Lower lobe of right lung (tissue), 2 donors: ENCODE data around the gene RAB24. TPM values are rescaled to one million over a fixed set of nuclear protein-coding genes. Genes with fewer than 3 reads are reported as not detected.
A peak's percentile ranks its signal among the peaks of the same experiment; 100 is the strongest.

ENCODE experiments used
- ATAC-seq, 2 donors: fragments of 200-7000 bp; cut with Tn5 transposase; one replicate each; pipeline ENCODE4 v1.9.1; 2020 to 2022; ENCODE audit warnings: mild to moderate bottlenecking in 2 of 2, moderate library complexity in 2 of 2
- DNase-seq: peaks from one replicate; pipeline ENCODE4 v3.0.0-alpha.2; 2020
- H3K27ac ChIP-seq: fragments of 200-600 bp; one replicate; pipeline ENCODE4 v1.8.0; 2022
- H3K27me3 ChIP-seq: fragments of 200-600 bp; one replicate; pipeline ENCODE4 v1.8.0; 2022; ENCODE audit warnings: low read depth
- H3K36me3 ChIP-seq: fragments of 200-600 bp; one replicate; pipeline ENCODE4 v1.8.0; 2022; ENCODE audit warnings: mild to moderate bottlenecking
- H3K4me1 ChIP-seq: fragments of 200-600 bp; one replicate; pipeline ENCODE4 v1.8.0; 2022
- H3K4me3 ChIP-seq: fragments of 200-600 bp; one replicate; pipeline ENCODE4 v1.8.0; 2022; ENCODE audit warnings: mild to moderate bottlenecking
- H3K9me3 ChIP-seq: fragments of 200-600 bp; one replicate; pipeline ENCODE4 v1.8.0; 2022
- CTCF ChIP-seq: fragments of 200-600 bp; IDR thresholded peaks from one replicate; pipeline ENCODE4 v1.8.0; 2022; ENCODE audit warnings: antibody characterized with exemption, mild to moderate bottlenecking
- intact Hi-C: fragments of 100-400 bp; cut with DNase I; formaldehyde crosslinking; loops from one replicate; pipeline ENCODE4 v1.11.0; 2022
- long read RNA-seq: library from polyadenylated mRNA; unstranded; transcript quantifications from one replicate; pipeline ENCODE4 v2.0.0, GENCODE V29; 2021
- total RNA-seq: library from RNA; stranded (reverse); fragmentation: NEBNext Ultra II Directional; extraction: Animal tissue kit (Norgen Biotek cat#: 25700); gene quantifications from one replicate; pipeline ENCODE4 v1.2.1, GENCODE V29; 2021
- donor health status: DM: no; HTN: yes; CAD: no; lungs with severe emphysema.

The RAB24 gene
- 41.6 TPM for total RNA-seq
- long read RNA-seq, transcript RAB24-206 (7 exons, 1,820 nt), result minor isoform, 11 of 59 reads
- long read RNA-seq, transcript RAB24-201 (8 exons, 1,311 nt), result major isoform, 31 of 59 reads
- long read RNA-seq, partial matches to known transcripts, result 2 of 59 reads
- long read RNA-seq, other reads (novel, unspliced or antisense), result 11 of 59 reads

- peaks cover 49% of the 10 kb centered on the region for H3K36me3 ChIP-seq
- no peaks in the 10 kb centered on the region for H3K9me3 ChIP-seq
- TF ChIP-seq CTCF, result peak; percentile 43
- ATAC-seq, result peak; percentile 89
- no peaks in the 10 kb centered on the region for H3K27me3 ChIP-seq
- peak within 1 kb of the TSS; percentile 100 for H3K4me3 ChIP-seq
- H3K27ac ChIP-seq, result peak within 1 kb of the TSS; percentile 91
- peak; percentile 94 for DNase-seq
- intact Hi-C loops, result no loop called here
- H3K4me1 ChIP-seq, result peaks cover 84% of the 10 kb centered on the region
Measured at GRCh38 chr5:177303121-177303924, at the start of gene RAB24, which contains the start of gene PRELID1. Gene RAB24, minus strand, starts transcription at chr5:177303719. Its CDS starts 431 bp downstream, at chr5:177303288. Gene PRELID1, plus strand, starts transcription at chr5:177303799. Its CDS starts 187 bp downstream, at chr5:177303986.

DNA sequence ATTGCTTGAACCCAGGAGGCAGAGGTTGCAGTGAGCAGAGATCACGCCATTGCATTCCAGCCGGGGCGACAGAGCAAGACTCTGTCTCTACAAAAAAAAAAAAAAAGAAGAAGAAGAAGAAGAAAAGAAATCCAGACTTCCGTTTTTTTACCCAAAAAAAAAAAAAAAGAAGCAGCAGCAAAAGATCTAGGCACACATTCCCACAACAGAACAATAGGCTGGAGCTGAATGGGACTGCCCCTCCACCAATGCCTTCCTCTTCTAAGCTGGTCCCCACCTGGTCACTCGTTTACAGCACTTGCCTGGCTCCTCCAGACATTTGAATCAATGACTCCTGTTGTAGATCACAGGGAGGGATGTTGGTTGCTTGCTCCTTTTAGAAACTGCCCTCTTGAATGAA lies 49.6 kb upstream of the RAB24 start:
- H3K27ac ChIP-seq, result no peak overlapping the region
- no peak overlapping the region for H3K4me3 ChIP-seq
- no peaks in the 10 kb centered on the region for H3K27me3 ChIP-seq
- intact Hi-C loops, result no loop called here
- peaks cover 16% of the 10 kb centered on the region for H3K36me3 ChIP-seq
- H3K4me1 ChIP-seq, result peaks cover 37% of the 10 kb centered on the region
- no peaks in the 10 kb centered on the region for H3K9me3 ChIP-seq
- ATAC-seq, result no peak
- DNase-seq, result no peak
- TF ChIP-seq CTCF, result no peak

- Histone ChIP-seq H3K4me3 (peak within 1 kb of the TSS; percentile 88), H3K27ac (peak within 1 kb of the TSS; percentile 92), H3K36me3 (peaks cover 29% of the 10 kb centered on the region), H3K27me3 (no peaks in the 10 kb centered on the region), H3K9me3 (no peaks in the 10 kb centered on the region), H3K4me1 (peaks cover 41% of the 10 kb centered on the region)
- DNase-seq (peak; percentile 94), ATAC-seq (peak; percentile 97 to 99)
- no peak for TF ChIP-seq CTCF
- intact Hi-C loops, result no loop called here
Measured at GRCh38 chr5:177351392-177352329, 48.1 kb upstream of the RAB24 start, which contains the start of gene LMAN2. Gene LMAN2, minus strand, starts transcription at chr5:177351668. Its CDS starts 21 bp downstream, at chr5:177351647.

- H3K36me3 ChIP-seq, result peaks cover 34% of the 10 kb centered on the region
- no peaks in the 10 kb centered on the region for H3K27me3 ChIP-seq
- peak; percentile 44 for DNase-seq
- H3K27ac ChIP-seq, result peak overlapping the region; percentile 92
- no peak for TF ChIP-seq CTCF
- H3K4me3 ChIP-seq, result peak overlapping the region; percentile 88
- peaks cover 43% of the 10 kb centered on the region for H3K4me1 ChIP-seq
- intact Hi-C loops, result no loop called here
- H3K9me3 ChIP-seq, result no peaks in the 10 kb centered on the region
- no peak for ATAC-seq
Measured at GRCh38 chr5:177350776-177351391, 47.4 kb upstream of the RAB24 start.

- Histone ChIP-seq H3K4me3 (peak overlapping the region; percentile 88), H3K27ac (no peak overlapping the region), H3K4me1 (peaks cover 43% of the 10 kb centered on the region), H3K9me3 (no peaks in the 10 kb centered on the region), H3K36me3 (peaks cover 42% of the 10 kb centered on the region), H3K27me3 (no peaks in the 10 kb centered on the region)
- no peak for TF ChIP-seq CTCF
- no peak for DNase-seq
- intact Hi-C loops, result no loop called here
- ATAC-seq, result no peak
Measured at GRCh38 chr5:177349762-177350161, 46.2 kb upstream of the RAB24 start.
